Hepatocyte (in vitro differentiated cells): ENCODE data around the gene SAMD7.

Experiments used
- EZH2phosphoT487 ChIP-seq: fragments of 200-600 bp; sonication (generic); IDR thresholded peaks from one replicate; pipeline ENCODE4 v1.6.1; 2018; ENCODE audit warnings: antibody characterized with exemption, mild to moderate bottlenecking, low read depth, moderate library complexity; ENCODE audit not compliant: unreplicated experiment, severe bottlenecking
- TF ChIP-seq, protein P1 (sequence below): fragments of 200-600 bp; sonication (generic); IDR thresholded peaks from 2 replicates; pipeline ENCODE4 v1.5.1; 2016; ENCODE audit warnings: antibody characterized with exemption, mild to moderate bottlenecking; ENCODE audit not compliant: poor library complexity

DNA sequence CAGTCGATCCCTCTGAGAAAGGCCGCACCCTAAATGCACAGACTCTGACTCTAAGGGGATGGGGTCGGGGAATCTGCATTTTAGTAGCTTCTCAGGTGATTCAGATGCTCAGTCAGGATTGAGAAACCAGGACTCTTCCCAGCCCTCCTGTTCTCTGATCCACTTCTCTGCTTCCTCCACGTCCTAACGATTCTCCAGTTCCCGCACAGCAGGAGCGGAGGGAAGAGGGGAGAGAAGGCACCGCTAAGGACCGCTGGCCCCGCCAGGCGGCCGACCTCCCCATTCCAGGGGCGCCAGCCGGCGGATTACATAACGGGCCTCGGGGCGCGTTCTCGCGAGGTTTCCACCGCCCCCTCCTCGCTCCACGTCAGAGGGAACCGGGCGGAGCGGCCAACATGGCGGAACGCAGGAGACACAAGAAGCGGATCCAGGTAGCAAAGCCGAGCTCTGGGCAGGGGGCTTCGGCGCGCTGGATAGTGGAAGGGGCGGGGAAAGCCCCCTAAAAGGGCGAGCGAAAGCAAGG is 55.1 kb downstream of the SAMD7 start, which contains the start of gene SEC62:
- TF ChIP-seq, protein P1, sequence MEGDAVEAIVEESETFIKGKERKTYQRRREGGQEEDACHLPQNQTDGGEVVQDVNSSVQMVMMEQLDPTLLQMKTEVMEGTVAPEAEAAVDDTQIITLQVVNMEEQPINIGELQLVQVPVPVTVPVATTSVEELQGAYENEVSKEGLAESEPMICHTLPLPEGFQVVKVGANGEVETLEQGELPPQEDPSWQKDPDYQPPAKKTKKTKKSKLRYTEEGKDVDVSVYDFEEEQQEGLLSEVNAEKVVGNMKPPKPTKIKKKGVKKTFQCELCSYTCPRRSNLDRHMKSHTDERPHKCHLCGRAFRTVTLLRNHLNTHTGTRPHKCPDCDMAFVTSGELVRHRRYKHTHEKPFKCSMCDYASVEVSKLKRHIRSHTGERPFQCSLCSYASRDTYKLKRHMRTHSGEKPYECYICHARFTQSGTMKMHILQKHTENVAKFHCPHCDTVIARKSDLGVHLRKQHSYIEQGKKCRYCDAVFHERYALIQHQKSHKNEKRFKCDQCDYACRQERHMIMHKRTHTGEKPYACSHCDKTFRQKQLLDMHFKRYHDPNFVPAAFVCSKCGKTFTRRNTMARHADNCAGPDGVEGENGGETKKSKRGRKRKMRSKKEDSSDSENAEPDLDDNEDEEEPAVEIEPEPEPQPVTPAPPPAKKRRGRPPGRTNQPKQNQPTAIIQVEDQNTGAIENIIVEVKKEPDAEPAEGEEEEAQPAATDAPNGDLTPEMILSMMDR = peak; percentile 38
- no peak for TF ChIP-seq EZH2phosphoT487
